Natural killer cell treated with Interleukin-12 subunit alpha and Interleukin-12 subunit beta and Interleukin-15 and Interleukin-18, amount 100 ng/mL, for 72 hours (primary cell): Measurements from ENCODE around the gene AP4E1. TPM values are rescaled to one million over a fixed set of nuclear protein-coding genes. Genes with fewer than 3 reads are reported as not detected.
"Not testable (repeated sequence)": the region's sequence is repeated elsewhere in the genome, so short reads cannot be mapped to it uniquely, and the experiment has no call there.

ENCODE experiments used
- ATAC-seq, 2 donors: fragments of 150-1000 bp; cut with Tn5 transposase in 1 of 2; sonication (Bioruptor Pico), chemical (Tn5 transposase) in 1 of 2; 2 replicates each; pipeline ENCODE4 v1.10.0; 2021
- DNase-seq: peaks from one replicate; pipeline ENCODE4 v3.0.0; 2022; ENCODE audit warnings: low spot score
- H3K27ac Mint-ChIP-seq, 2 donors: 1 replicate in 1 of 2; 2 replicates in 1 of 2; pipeline ENCODE4 v1.8.0; 2022; ENCODE audit warnings: mixed read lengths in 2 of 2, mild to moderate bottlenecking in 1 of 2, moderate library complexity in 1 of 2
- H3K27me3 Mint-ChIP-seq, 2 donors: 1 replicate in 1 of 2; 2 replicates in 1 of 2; pipeline ENCODE4 v1.8.0; 2022; ENCODE audit warnings: mixed read lengths in 2 of 2
- H3K36me3 Mint-ChIP-seq: one replicate; pipeline ENCODE4 v1.8.0; 2022; ENCODE audit warnings: mixed read lengths
- H3K4me1 Mint-ChIP-seq, 2 donors: 1 replicate in 1 of 2; 2 replicates in 1 of 2; pipeline ENCODE4 v1.8.0; 2022; ENCODE audit warnings: low read depth in 2 of 2, mixed read lengths in 2 of 2, mild to moderate bottlenecking in 1 of 2
- H3K4me3 Mint-ChIP-seq: one replicate; pipeline ENCODE4 v1.8.0; 2022; ENCODE audit warnings: mixed read lengths
- H3K9me3 Mint-ChIP-seq: 2 replicates; pipeline ENCODE4 v1.8.0; 2022; ENCODE audit warnings: mixed read lengths
- total RNA-seq, 2 donors: library from RNA; stranded (reverse); gene quantifications; one replicate each; pipeline ENCODE4 v1.2.3, GENCODE V29; 2022

Gene AP4E1
- total RNA-seq, 2 donors from 2014 or later, result 13.7 to 16.1 TPM

GRCh38 chr15:50943638-50944037, 35.2 kb downstream of the AP4E1 start:
- Mint-ChIP-seq H3K27me3 (no peaks in the 10 kb centered on the region), H3K4me1 (no peaks in the 10 kb centered on the region), H3K9me3 (no peaks in the 10 kb centered on the region), H3K4me3 (no peak overlapping the region), H3K36me3 (peaks cover 21% of the 10 kb centered on the region), H3K27ac (no peak overlapping the region)
- DNase-seq (no peak), ATAC-seq (no peak)

GRCh38 chr15:50944672-50945071, 36.2 kb downstream of the AP4E1 start:
- Mint-ChIP-seq H3K27me3 (no peaks in the 10 kb centered on the region), H3K9me3 (no peaks in the 10 kb centered on the region), H3K36me3 (peaks cover 21% of the 10 kb centered on the region), H3K4me3 (no peak overlapping the region), H3K4me1 (no peaks in the 10 kb centered on the region), H3K27ac (no peak overlapping the region)
- DNase-seq (no peak), ATAC-seq (no peak)

GRCh38 chr15:50945725-50946124, 37.2 kb downstream of the AP4E1 start:
- H3K36me3 Mint-ChIP-seq, result peaks cover 24% of the 10 kb centered on the region
- H3K4me1 Mint-ChIP-seq, result no peaks in the 10 kb centered on the region
- H3K9me3 Mint-ChIP-seq, result no peaks in the 10 kb centered on the region
- DNase-seq (no peak), ATAC-seq (no peak)
- H3K4me3 Mint-ChIP-seq, result no peak overlapping the region
- no peaks in the 10 kb centered on the region for H3K27me3 Mint-ChIP-seq
- no peak overlapping the region for H3K27ac Mint-ChIP-seq

- not testable (repeated sequence) for H3K4me1 Mint-ChIP-seq, ATAC-seq
- peaks cover 42% of the 10 kb centered on the region for H3K36me3 Mint-ChIP-seq
Measured at GRCh38 chr15:50950745-50951144, 42.3 kb downstream of the AP4E1 start.

GRCh38 chr15:50953302-50953701, 44.8 kb downstream of the AP4E1 start:
- Mint-ChIP-seq H3K4me1 (peaks cover 4 to 7% of the 10 kb centered on the region in 2 donors), H3K36me3 (peaks cover 49% of the 10 kb centered on the region), H3K27ac (no peak overlapping the region), H3K9me3 (no peaks in the 10 kb centered on the region), H3K27me3 (no peaks in the 10 kb centered on the region), H3K4me3 (no peak overlapping the region)
- DNase-seq (no peak), ATAC-seq (no peak)

More at GRCh38 chr15:50950745-50951144, 42.3 kb downstream of the AP4E1 start:
- H3K4me3 Mint-ChIP-seq, H3K9me3 Mint-ChIP-seq, H3K27me3 Mint-ChIP-seq, DNase-seq, H3K27ac Mint-ChIP-seq: not testable (repeated sequence)

GRCh38 chr15:50954837-50955236, 46.4 kb downstream of the AP4E1 start:
- not testable (repeated sequence) for ATAC-seq, H3K9me3 Mint-ChIP-seq, H3K27ac Mint-ChIP-seq, H3K27me3 Mint-ChIP-seq, H3K4me1 Mint-ChIP-seq, H3K4me3 Mint-ChIP-seq, DNase-seq
- peaks cover 63% of the 10 kb centered on the region for H3K36me3 Mint-ChIP-seq

GRCh38 chr15:50959717-50960116, 51.2 kb downstream of the AP4E1 start:
- Mint-ChIP-seq H3K9me3 (peaks cover 26% of the 10 kb centered on the region), H3K36me3 (peaks cover 75% of the 10 kb centered on the region), H3K4me1 (peaks cover 0 to 4% of the 10 kb centered on the region in 2 donors), H3K4me3 (no peak overlapping the region), H3K27ac (no peak overlapping the region), H3K27me3 (no peaks in the 10 kb centered on the region)
- DNase-seq, result no peak
- no peak for ATAC-seq

GRCh38 chr15:50964075-50964474, 55.6 kb downstream of the AP4E1 start:
- Mint-ChIP-seq H3K27me3 (no peaks in the 10 kb centered on the region), H3K36me3 (peaks cover 77% of the 10 kb centered on the region), H3K9me3 (peaks cover 31% of the 10 kb centered on the region), H3K27ac (no peak overlapping the region), H3K4me3 (no peak overlapping the region), H3K4me1 (no peaks in the 10 kb centered on the region)
- ATAC-seq (no peak), DNase-seq (no peak)

- H3K9me3 Mint-ChIP-seq, result peaks cover 24% of the 10 kb centered on the region
- no peaks in the 10 kb centered on the region for H3K27me3 Mint-ChIP-seq
- ATAC-seq (no peak), DNase-seq (no peak)
- H3K27ac Mint-ChIP-seq, result no peak overlapping the region
- no peak overlapping the region for H3K4me3 Mint-ChIP-seq
- peaks cover 73% of the 10 kb centered on the region for H3K36me3 Mint-ChIP-seq
- peaks cover 7 to 8% of the 10 kb centered on the region in 2 donors for H3K4me1 Mint-ChIP-seq
Measured at GRCh38 chr15:50968353-50968752, 59.9 kb downstream of the AP4E1 start.

- Mint-ChIP-seq H3K36me3 (peaks cover 68% of the 10 kb centered on the region), H3K4me1 (peaks cover 7 to 11% of the 10 kb centered on the region in 2 donors), H3K9me3 (peaks cover 15% of the 10 kb centered on the region), H3K27ac (no peak overlapping the region), H3K27me3 (no peaks in the 10 kb centered on the region), H3K4me3 (no peak overlapping the region)
- DNase-seq (no peak), ATAC-seq (no peak)
Measured at GRCh38 chr15:50970524-50970923, 62.0 kb downstream of the AP4E1 start.

GRCh38 chr15:50971115-50971514, 62.6 kb downstream of the AP4E1 start:
- DNase-seq (no peak), ATAC-seq (no peak)
- peaks cover 15% of the 10 kb centered on the region for H3K9me3 Mint-ChIP-seq
- H3K27me3 Mint-ChIP-seq, result no peaks in the 10 kb centered on the region
- H3K36me3 Mint-ChIP-seq, result peaks cover 69% of the 10 kb centered on the region
- peaks cover 7 to 11% of the 10 kb centered on the region in 2 donors for H3K4me1 Mint-ChIP-seq
- no peak overlapping the region for H3K4me3 Mint-ChIP-seq
- no peak overlapping the region for H3K27ac Mint-ChIP-seq

GRCh38 chr15:50971542-50971941, 63.1 kb downstream of the AP4E1 start:
- DNase-seq (no peak), ATAC-seq (no peak)
- Mint-ChIP-seq H3K27me3 (no peaks in the 10 kb centered on the region), H3K4me3 (no peak overlapping the region), H3K36me3 (peaks cover 72% of the 10 kb centered on the region), H3K27ac (no peak overlapping the region), H3K9me3 (peaks cover 15% of the 10 kb centered on the region), H3K4me1 (peaks cover 7 to 11% of the 10 kb centered on the region in 2 donors)

GRCh38 chr15:50973605-50974004, 65.1 kb downstream of the AP4E1 start:
- Mint-ChIP-seq H3K27me3 (no peaks in the 10 kb centered on the region), H3K4me1 (peaks cover 10 to 13% of the 10 kb centered on the region in 2 donors), H3K27ac (no peak overlapping the region), H3K36me3 (peaks cover 64% of the 10 kb centered on the region), H3K4me3 (no peak overlapping the region), H3K9me3 (peaks cover 15% of the 10 kb centered on the region)
- DNase-seq, result no peak
- ATAC-seq, result no peak

- Mint-ChIP-seq H3K4me1 (peaks cover 8 to 22% of the 10 kb centered on the region in 2 donors), H3K36me3 (peaks cover 40% of the 10 kb centered on the region), H3K27me3 (no peaks in the 10 kb centered on the region), H3K9me3 (peaks cover 3% of the 10 kb centered on the region), H3K27ac (no peak overlapping the region), H3K4me3 (no peak overlapping the region)
- ATAC-seq (no peak), DNase-seq (no peak)
Measured at GRCh38 chr15:50977162-50977561, 68.7 kb downstream of the AP4E1 start.

- no peak overlapping the region for H3K4me3 Mint-ChIP-seq
- no peak for DNase-seq
- ATAC-seq, result no peak
- H3K4me1 Mint-ChIP-seq, result peaks cover 8 to 19% of the 10 kb centered on the region in 2 donors
- H3K9me3 Mint-ChIP-seq, result peaks cover 5% of the 10 kb centered on the region
- H3K27ac Mint-ChIP-seq, result no peak overlapping the region
- no peaks in the 10 kb centered on the region for H3K27me3 Mint-ChIP-seq
- peaks cover 35% of the 10 kb centered on the region for H3K36me3 Mint-ChIP-seq
Measured at GRCh38 chr15:50978580-50978979, 70.1 kb downstream of the AP4E1 start.
